Activated T-cell treated with anti-CD3 and anti-CD28 coated beads, Interleukin-2, amount 50 U/mL, for 72 hours (primary cell): Measurements from ENCODE around the gene FNIP2. TPM values are rescaled to one million over a fixed set of nuclear protein-coding genes. Genes with fewer than 3 reads are reported as not detected.
"Not testable (repeated sequence)": the region's sequence is repeated elsewhere in the genome, so short reads cannot be mapped to it uniquely, and the experiment has no call there.

Experiments
- ATAC-seq, 2 donors: fragments of 150-1000 bp; cut with Tn5 transposase; replicated peaks in 1 of 2; 2 replicates each; pipeline ENCODE4 v1.10.0; 2021; ENCODE audit warnings: moderate library complexity in 2 of 2, mild to moderate bottlenecking in 1 of 2
- DNase-seq, 2 donors: peaks; one replicate each; pipeline ENCODE4 v3.0.0; 2021 to 2022; ENCODE audit warnings: mixed read lengths in 1 of 2
- H3K27ac Mint-ChIP-seq: one replicate; pipeline ENCODE4 v1.8.0; 2022; ENCODE audit warnings: mild to moderate bottlenecking, moderate library complexity, mixed read lengths
- H3K27me3 Mint-ChIP-seq: one replicate; pipeline ENCODE4 v1.8.0; 2022; ENCODE audit warnings: low read depth, mixed read lengths
- H3K36me3 Mint-ChIP-seq, 2 donors: one replicate each; pipeline ENCODE4 v1.8.0; 2022; ENCODE audit warnings: mixed read lengths in 2 of 2, mild to moderate bottlenecking in 1 of 2; ENCODE audit not compliant: insufficient read depth in 2 of 2
- H3K4me1 Mint-ChIP-seq: one replicate; pipeline ENCODE4 v1.8.0; 2022; ENCODE audit warnings: low read depth, mixed read lengths
- H3K4me3 Mint-ChIP-seq, 2 donors: one replicate each; pipeline ENCODE4 v1.8.0; 2022; ENCODE audit warnings: mild to moderate bottlenecking in 2 of 2, mixed read lengths in 2 of 2, moderate library complexity in 2 of 2
- H3K9me3 Mint-ChIP-seq, 2 donors: one replicate each; pipeline ENCODE4 v1.8.0; 2022; ENCODE audit warnings: mixed read lengths in 2 of 2
- total RNA-seq, 2 donors: library from RNA; stranded (reverse); gene quantifications; one replicate each; pipeline ENCODE4 v1.2.3, GENCODE V29; 2022

The FNIP2 gene
- total RNA-seq, 2 donors from 2014 or later = 12.7 to 20.1 TPM

GRCh38 chr4:158941895-158942294 is 173.1 kb downstream of the FNIP2 start:
- no peaks in the 10 kb centered on the region for H3K4me1 Mint-ChIP-seq
- no peak overlapping the region for H3K4me3 Mint-ChIP-seq
- no peaks in the 10 kb centered on the region for H3K36me3 Mint-ChIP-seq
- no peaks in the 10 kb centered on the region for H3K9me3 Mint-ChIP-seq
- H3K27me3 Mint-ChIP-seq = peaks cover 29% of the 10 kb centered on the region
- ATAC-seq (no peak), DNase-seq (no peak)
- no peak overlapping the region for H3K27ac Mint-ChIP-seq

GRCh38 chr4:158945529-158946108 is 176.8 kb downstream of the FNIP2 start:
- ATAC-seq = no peak
- H3K36me3 Mint-ChIP-seq = no peaks in the 10 kb centered on the region

GRCh38 chr4:158946825-158947224 is 178.0 kb downstream of the FNIP2 start:
- H3K36me3 Mint-ChIP-seq = peaks cover 3 to 7% of the 10 kb centered on the region in 2 donors
- H3K27me3 Mint-ChIP-seq = peaks cover 37% of the 10 kb centered on the region
- no peak for ATAC-seq
- peaks cover 6 to 9% of the 10 kb centered on the region in 2 donors for H3K9me3 Mint-ChIP-seq
- no peak overlapping the region for H3K27ac Mint-ChIP-seq
- no peaks in the 10 kb centered on the region for H3K4me1 Mint-ChIP-seq
- H3K4me3 Mint-ChIP-seq = no peak overlapping the region
- DNase-seq = no peak

More at GRCh38 chr4:158945529-158946108, 176.8 kb downstream of the FNIP2 start:
- Mint-ChIP-seq H3K9me3 (peaks cover 2% of the 10 kb centered on the region in 2 donors), H3K27ac (no peak overlapping the region), H3K27me3 (peaks cover 29% of the 10 kb centered on the region), H3K4me1 (no peaks in the 10 kb centered on the region), H3K4me3 (no peak overlapping the region)
- no peak for DNase-seq

- Mint-ChIP-seq H3K4me1 (no peaks in the 10 kb centered on the region), H3K9me3 (peaks cover 13 to 14% of the 10 kb centered on the region in 2 donors), H3K4me3 (no peak overlapping the region), H3K36me3 (peaks cover 8 to 18% of the 10 kb centered on the region in 2 donors), H3K27me3 (peaks cover 37% of the 10 kb centered on the region), H3K27ac (no peak overlapping the region)
- ATAC-seq (no peak), DNase-seq (no peak)
Measured at GRCh38 chr4:158948071-158948470, 179.2 kb downstream of the FNIP2 start.

DNA sequence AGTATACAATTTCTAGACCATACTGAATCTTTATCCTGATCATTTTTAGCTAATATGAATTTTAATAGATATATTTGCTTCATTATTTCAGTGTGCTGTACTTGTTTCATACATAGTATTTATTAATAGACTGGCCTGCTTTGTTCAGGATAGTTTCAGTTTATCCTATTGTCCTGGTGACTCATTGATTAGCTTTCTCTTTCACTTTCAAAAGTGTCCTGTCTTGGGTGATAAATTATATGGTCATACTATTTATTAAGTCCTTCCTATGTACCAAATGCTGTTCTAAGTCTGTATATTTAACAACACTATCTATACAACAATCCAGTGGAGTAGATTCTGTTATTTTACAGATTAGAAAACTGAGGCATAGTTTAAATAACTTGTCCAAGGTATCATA is 180.3 kb downstream of the FNIP2 start:
- Mint-ChIP-seq H3K36me3 (peaks cover 8 to 18% of the 10 kb centered on the region in 2 donors), H3K27ac (no peak overlapping the region), H3K27me3 (peaks cover 37% of the 10 kb centered on the region), H3K4me3 (no peak overlapping the region), H3K4me1 (no peaks in the 10 kb centered on the region), H3K9me3 (peaks cover 13 to 16% of the 10 kb centered on the region in 2 donors)
- DNase-seq (no peak), ATAC-seq (no peak)

GRCh38 chr4:158952221-158952774 is 183.5 kb downstream of the FNIP2 start:
- not testable (repeated sequence) for H3K4me3 Mint-ChIP-seq, ATAC-seq, DNase-seq, H3K4me1 Mint-ChIP-seq, H3K27ac Mint-ChIP-seq
- H3K36me3 Mint-ChIP-seq = peaks cover 8 to 18% of the 10 kb centered on the region in 2 donors
- H3K9me3 Mint-ChIP-seq = peaks cover 13 to 16% of the 10 kb centered on the region in 2 donors
- H3K27me3 Mint-ChIP-seq = peaks cover 19% of the 10 kb centered on the region

DNA sequence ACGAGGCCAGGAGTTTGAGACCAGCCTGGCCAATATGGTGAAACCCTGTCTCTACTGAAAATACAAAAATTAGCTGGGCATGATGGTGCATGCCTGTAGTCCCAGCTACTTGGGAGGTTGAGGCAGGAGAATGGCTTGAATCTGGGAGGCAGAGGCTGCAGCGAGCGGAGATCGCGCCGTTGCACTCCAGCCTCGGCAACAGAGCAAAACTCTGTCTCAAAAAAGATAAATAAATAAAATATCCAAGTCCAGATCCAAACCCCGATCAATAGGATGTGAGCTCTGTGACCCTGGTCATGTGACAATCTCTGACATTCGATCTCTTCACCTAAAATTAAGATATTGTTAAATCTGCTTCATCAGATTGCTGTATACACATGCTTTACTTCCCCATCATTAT is 187.5 kb downstream of the FNIP2 start:
- not testable (repeated sequence) for H3K27ac Mint-ChIP-seq, H3K4me1 Mint-ChIP-seq, H3K9me3 Mint-ChIP-seq, H3K27me3 Mint-ChIP-seq, DNase-seq, ATAC-seq, H3K4me3 Mint-ChIP-seq
- peaks cover 7 to 14% of the 10 kb centered on the region in 2 donors for H3K36me3 Mint-ChIP-seq

- H3K27me3 Mint-ChIP-seq, H3K27ac Mint-ChIP-seq, ATAC-seq, H3K4me1 Mint-ChIP-seq, H3K36me3 Mint-ChIP-seq, H3K9me3 Mint-ChIP-seq, H3K4me3 Mint-ChIP-seq, DNase-seq: not testable (repeated sequence)
Measured at GRCh38 chr4:158956918-158957317, 188.1 kb downstream of the FNIP2 start.

Other genes starting within 250 kb of the FNIP2 start
- not detected for gene RXFP1, start 247.1 kb upstream of the FNIP2 start, total RNA-seq
- 10 to 100 TPM; 22.7 to 26.2 TPM for gene C4orf46, start 97.1 kb upstream of the FNIP2 start, total RNA-seq
- gene ETFDH, start 96.7 kb upstream of the FNIP2 start, total RNA-seq = 10 to 100 TPM; 30.2 to 38.0 TPM
- gene PPID, start 45.6 kb upstream of the FNIP2 start, total RNA-seq = 10 to 100 TPM; 50.6 to 52.0 TPM